HEK293 (cell line): ENCODE data around the gene SUPT4H1.

Source experiments
- CTCF ChIA-PET: fragments of 350-600 bp; formaldehyde crosslinking; extraction: SDS; loops from one replicate; lab custom pipeline; 2021; ENCODE audit warnings: antibody characterized with exemption; lab: Yijun Ruan, JAX
- POLR2A ChIA-PET: fragments of 300-600 bp; formaldehyde crosslinking; extraction: SDS; loops from one replicate; lab custom pipeline; 2020; ENCODE audit warnings: antibody characterized with exemption, inconsistent platforms; lab: Yijun Ruan, JAX
- H3K27ac ChIP-seq: fragments of 200-500 bp; sonication (Bioruptor generic); 2 replicates; pipeline ENCODE4 v1.5.1; 2014; ENCODE audit warnings: low read depth, low read length, control low read depth, inconsistent platforms; ENCODE audit errors: extremely low read depth
- H3K36me3 ChIP-seq, 2 experiments: fragments of 200-500 bp in 1 of 2; sonication (Bioruptor generic) in 1 of 2; 1 replicate in 1 of 2; 2 replicates in 1 of 2; pipeline ENCODE4 v1.5.1; 2014 to 2017; ENCODE audit warnings: inconsistent platforms in 2 of 2, low read length in 2 of 2; ENCODE audit not compliant: control insufficient read depth in 2 of 2, insufficient read depth in 1 of 2
- H3K4me1 ChIP-seq: fragments of 200-500 bp; sonication (Bioruptor generic); 2 replicates; pipeline ENCODE4 v1.5.1; 2014; ENCODE audit warnings: mild to moderate bottlenecking, low read length, inconsistent platforms; ENCODE audit not compliant: control insufficient read depth, insufficient read depth
- H3K4me3 ChIP-seq: 2 replicates; pipeline ENCODE4 v1.5.1; 2011; ENCODE audit warnings: low read depth, mild to moderate bottlenecking, control low read depth, low read length, moderate library complexity
- H3K9me3 ChIP-seq: fragments of 200-500 bp; sonication (Bioruptor generic); 2 replicates; pipeline ENCODE4 v1.5.1; 2014; ENCODE audit warnings: low read depth, low read length, inconsistent platforms; ENCODE audit not compliant: control insufficient read depth, insufficient read depth
- EGR2 ChIP-seq: fragments of 450-650 bp; formaldehyde crosslinking; IDR thresholded peaks from 2 replicates; pipeline ENCODE4 v1.5.1; 2016; ENCODE audit warnings: low read depth, missing biosample characterization, missing genetic modification characterization
- HOXD13 ChIP-seq: sonication (generic); formaldehyde crosslinking; IDR thresholded peaks from 2 replicates; pipeline ENCODE4 v1.8.0; 2022; ENCODE audit warnings: missing genetic modification reagents, borderline replicate concordance
- MZF1 ChIP-seq: fragments of 450-650 bp; formaldehyde crosslinking; IDR thresholded peaks from 2 replicates; pipeline ENCODE4 v1.5.1; 2017; ENCODE audit warnings: missing biosample characterization, missing genetic modification characterization, borderline replicate concordance
- OSR2 ChIP-seq: fragments of 450-650 bp; formaldehyde crosslinking; IDR thresholded peaks from 2 replicates; pipeline ENCODE4 v1.5.1; 2016; ENCODE audit warnings: missing biosample characterization, missing genetic modification characterization
- PRDM6 ChIP-seq: fragments of 450-650 bp; formaldehyde crosslinking; IDR thresholded peaks from 2 replicates; pipeline ENCODE4 v1.5.1; 2017; ENCODE audit warnings: missing biosample characterization, missing genetic modification characterization
- SP7 ChIP-seq: fragments of 450-650 bp; formaldehyde crosslinking; IDR thresholded peaks from 2 replicates; pipeline ENCODE4 v1.5.1; 2016; ENCODE audit warnings: missing biosample characterization, missing genetic modification characterization
- TRIM28 ChIP-seq: IDR thresholded peaks from 2 replicates; pipeline ENCODE4 v1.6.1; 2011; ENCODE audit warnings: low read length, control low read depth, borderline replicate concordance
- ZBTB17 ChIP-seq: fragments of 450-650 bp; formaldehyde crosslinking; IDR thresholded peaks from 2 replicates; pipeline ENCODE4 v1.5.1; 2016; ENCODE audit warnings: missing biosample characterization, missing genetic modification characterization
- ZFHX2 ChIP-seq: fragments of 450-650 bp; formaldehyde crosslinking; conservative IDR thresholded peaks from 2 replicates; pipeline ENCODE4 v1.5.1; 2016; ENCODE audit warnings: missing biosample characterization, missing genetic modification characterization
- ZFP41 ChIP-seq: fragments of 450-650 bp; formaldehyde crosslinking; IDR thresholded peaks from 2 replicates; pipeline ENCODE4 v1.5.1; 2016; ENCODE audit warnings: missing biosample characterization, missing genetic modification characterization, borderline replicate concordance
- ZFP69B ChIP-seq: fragments of 450-650 bp; formaldehyde crosslinking; IDR thresholded peaks from 2 replicates; pipeline ENCODE4 v1.5.1; 2016; ENCODE audit warnings: missing biosample characterization, missing genetic modification characterization
- ZNF112 ChIP-seq: fragments of 450-650 bp; formaldehyde crosslinking; IDR thresholded peaks from 2 replicates; pipeline ENCODE4 v1.5.0; 2017; ENCODE audit warnings: missing biosample characterization, missing genetic modification characterization
- ZNF146 ChIP-seq: fragments of 450-650 bp; formaldehyde crosslinking; IDR thresholded peaks from 2 replicates; pipeline ENCODE4 v1.5.1; 2016; ENCODE audit warnings: missing biosample characterization, missing genetic modification characterization
- ZNF266 ChIP-seq: fragments of 450-650 bp; formaldehyde crosslinking; IDR thresholded peaks from 2 replicates; pipeline ENCODE4 v1.5.1; 2016; ENCODE audit warnings: missing biosample characterization, missing genetic modification characterization, low read depth
- ZNF335 ChIP-seq: fragments of 450-650 bp; formaldehyde crosslinking; conservative IDR thresholded peaks from 2 replicates; pipeline ENCODE4 v1.5.1; 2016; ENCODE audit warnings: missing biosample characterization, missing genetic modification characterization
- ZNF416 ChIP-seq: fragments of 450-650 bp; formaldehyde crosslinking; IDR thresholded peaks from 2 replicates; pipeline ENCODE4 v1.5.1; 2016; ENCODE audit warnings: missing biosample characterization, missing genetic modification characterization
- ZNF585B ChIP-seq: fragments of 450-650 bp; formaldehyde crosslinking; IDR thresholded peaks from 2 replicates; pipeline ENCODE4 v1.5.1; 2016; ENCODE audit warnings: missing biosample characterization, missing genetic modification characterization
- ZNF701 ChIP-seq: fragments of 450-650 bp; formaldehyde crosslinking; IDR thresholded peaks from 2 replicates; pipeline ENCODE4 v1.5.1; 2016; ENCODE audit warnings: missing biosample characterization, missing genetic modification characterization
- ZNF777 ChIP-seq: fragments of 450-650 bp; formaldehyde crosslinking; IDR thresholded peaks from 2 replicates; pipeline ENCODE4 v1.5.1; 2017; ENCODE audit warnings: missing biosample characterization, missing genetic modification characterization, borderline replicate concordance
- ZSCAN16 ChIP-seq: fragments of 450-650 bp; formaldehyde crosslinking; IDR thresholded peaks from 2 replicates; pipeline ENCODE4 v1.5.1; 2016; ENCODE audit warnings: missing biosample characterization, missing genetic modification characterization
- TF ChIP-seq, protein P1 (sequence below): fragments of 450-650 bp; formaldehyde crosslinking; IDR thresholded peaks from 2 replicates; pipeline ENCODE4 v1.5.1; 2016; ENCODE audit warnings: missing biosample characterization, missing genetic modification characterization
- TF ChIP-seq, protein P2 (sequence below): fragments of 450-650 bp; formaldehyde crosslinking; IDR thresholded peaks from 2 replicates; pipeline ENCODE4 v1.5.1; 2016; ENCODE audit warnings: missing biosample characterization, missing genetic modification characterization, low read depth
- TF ChIP-seq, protein P3 (sequence below): fragments of 450-650 bp; formaldehyde crosslinking; IDR thresholded peaks from 2 replicates; pipeline ENCODE4 v1.5.1; 2016; ENCODE audit warnings: missing biosample characterization, missing genetic modification characterization
- TF ChIP-seq, protein P4 (sequence below): fragments of 450-650 bp; formaldehyde crosslinking; conservative IDR thresholded peaks from 2 replicates; pipeline ENCODE4 v1.5.1; 2016; ENCODE audit warnings: low read depth, missing biosample characterization, missing genetic modification characterization
- TF ChIP-seq, protein P5 (sequence below): fragments of 450-650 bp; formaldehyde crosslinking; IDR thresholded peaks from 2 replicates; pipeline ENCODE4 v1.5.1; 2017; ENCODE audit warnings: missing biosample characterization, missing genetic modification characterization

The SUPT4H1 gene

DNA sequence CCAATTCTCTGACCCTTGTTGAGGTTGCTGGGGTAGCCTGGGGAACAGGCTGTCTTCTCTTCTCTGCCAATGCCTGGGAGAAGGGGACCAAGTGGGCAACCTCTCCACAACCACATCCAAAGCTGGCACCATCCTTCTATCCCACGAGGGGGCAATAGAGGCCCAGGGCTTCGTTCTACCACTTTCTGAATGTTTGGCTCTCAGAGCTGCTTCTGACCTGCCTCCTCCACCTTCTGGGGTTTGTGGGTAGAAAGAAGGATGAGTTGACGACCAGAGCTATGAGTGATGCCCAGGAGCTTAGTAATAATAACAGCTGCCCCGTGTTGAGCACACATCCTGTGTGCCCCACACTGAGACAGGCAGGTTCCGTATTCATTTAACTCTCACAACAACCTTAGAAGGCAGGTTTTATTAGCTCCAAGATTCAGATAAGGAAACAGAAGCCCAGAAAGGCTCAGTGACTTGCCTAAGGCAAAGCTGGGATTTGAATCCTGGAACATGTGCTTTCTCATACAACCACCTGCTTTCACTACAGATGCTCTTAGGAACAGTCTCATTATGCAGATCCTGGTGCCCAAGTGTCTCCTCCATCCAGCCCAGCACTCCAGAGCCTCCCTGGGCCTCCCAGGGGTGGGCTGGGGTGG lies 34.5 kb downstream of the SUPT4H1 start:
- Histone ChIP-seq H3K27ac (peak overlapping the region; percentile 43; the same call in 1 of the 2 replicates), H3K4me3 (no peak overlapping the region), H3K9me3 (no peaks in the 10 kb centered on the region), H3K36me3 (no peaks in the 10 kb centered on the region), H3K4me1 (peaks cover 9% of the 10 kb centered on the region)
- CTCF ChIA-PET, result interaction anchor here (0.5 to 8.0 kb wide), 63 partner anchors 8 to 1197 kb away, joined by 3 to 189 read pairs (median 5); partner anchors contain the start of genes MTMR4, RNF43 and SUPT4H1
- POLR2A ChIA-PET, result interaction anchor here (0.5 to 1.7 kb wide), 8 partner anchors 9 to 132 kb away, joined by 3 to 29 read pairs (median 6); partner anchors contain the start of genes RNF43 and SUPT4H1
- TF ChIP-seq ZNF701 (tag by site-specific recombination) (no peak), ZNF112 (tag by site-specific recombination) (no peak), ZBTB17 (tag by site-specific recombination) (peak; percentile 78), TRIM28 (peak; percentile 72; the same call in 1 of the 2 replicates), HOXD13 (CRISPR knock-in tag) (no peak), ZNF416 (tag by site-specific recombination) (no peak), SP7 (0 out of 2 replicates have a peak, but pooled peaks have one; percentile 16), ZNF777 (tag by site-specific recombination) (no peak), EGR2 (tag by site-specific recombination) (0 out of 2 replicates have a peak, but pooled peaks have one; percentile 26), ZNF146 (tag by site-specific recombination) (no peak), MZF1 (no peak), PRDM6 (tag by site-specific recombination) (no peak), ZFP69B (tag by site-specific recombination) (no peak), ZNF585B (tag by site-specific recombination) (no peak), ZNF335 (tag by site-specific recombination) (peak; percentile 30; the same call in 1 of the 2 replicates), OSR2 (tag by site-specific recombination) (peak; percentile 74), ZNF266 (no peak), ZSCAN16 (tag by site-specific recombination) (no peak), ZFHX2 (tag by site-specific recombination) (0 out of 2 replicates have a peak, but pooled peaks have one; percentile 26), ZFP41 (tag by site-specific recombination) (no peak)
- TF ChIP-seq, protein P1, sequence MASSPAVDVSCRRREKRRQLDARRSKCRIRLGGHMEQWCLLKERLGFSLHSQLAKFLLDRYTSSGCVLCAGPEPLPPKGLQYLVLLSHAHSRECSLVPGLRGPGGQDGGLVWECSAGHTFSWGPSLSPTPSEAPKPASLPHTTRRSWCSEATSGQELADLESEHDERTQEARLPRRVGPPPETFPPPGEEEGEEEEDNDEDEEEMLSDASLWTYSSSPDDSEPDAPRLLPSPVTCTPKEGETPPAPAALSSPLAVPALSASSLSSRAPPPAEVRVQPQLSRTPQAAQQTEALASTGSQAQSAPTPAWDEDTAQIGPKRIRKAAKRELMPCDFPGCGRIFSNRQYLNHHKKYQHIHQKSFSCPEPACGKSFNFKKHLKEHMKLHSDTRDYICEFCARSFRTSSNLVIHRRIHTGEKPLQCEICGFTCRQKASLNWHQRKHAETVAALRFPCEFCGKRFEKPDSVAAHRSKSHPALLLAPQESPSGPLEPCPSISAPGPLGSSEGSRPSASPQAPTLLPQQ (tag by site-specific recombination), result 0 out of 2 replicates have a peak, but pooled peaks have one; percentile 18
- TF ChIP-seq, protein P2, sequence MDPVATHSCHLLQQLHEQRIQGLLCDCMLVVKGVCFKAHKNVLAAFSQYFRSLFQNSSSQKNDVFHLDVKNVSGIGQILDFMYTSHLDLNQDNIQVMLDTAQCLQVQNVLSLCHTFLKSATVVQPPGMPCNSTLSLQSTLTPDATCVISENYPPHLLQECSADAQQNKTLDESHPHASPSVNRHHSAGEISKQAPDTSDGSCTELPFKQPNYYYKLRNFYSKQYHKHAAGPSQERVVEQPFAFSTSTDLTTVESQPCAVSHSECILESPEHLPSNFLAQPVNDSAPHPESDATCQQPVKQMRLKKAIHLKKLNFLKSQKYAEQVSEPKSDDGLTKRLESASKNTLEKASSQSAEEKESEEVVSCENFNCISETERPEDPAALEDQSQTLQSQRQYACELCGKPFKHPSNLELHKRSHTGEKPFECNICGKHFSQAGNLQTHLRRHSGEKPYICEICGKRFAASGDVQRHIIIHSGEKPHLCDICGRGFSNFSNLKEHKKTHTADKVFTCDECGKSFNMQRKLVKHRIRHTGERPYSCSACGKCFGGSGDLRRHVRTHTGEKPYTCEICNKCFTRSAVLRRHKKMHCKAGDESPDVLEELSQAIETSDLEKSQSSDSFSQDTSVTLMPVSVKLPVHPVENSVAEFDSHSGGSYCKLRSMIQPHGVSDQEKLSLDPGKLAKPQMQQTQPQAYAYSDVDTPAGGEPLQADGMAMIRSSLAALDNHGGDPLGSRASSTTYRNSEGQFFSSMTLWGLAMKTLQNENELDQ, result no peak
- TF ChIP-seq, protein P3, sequence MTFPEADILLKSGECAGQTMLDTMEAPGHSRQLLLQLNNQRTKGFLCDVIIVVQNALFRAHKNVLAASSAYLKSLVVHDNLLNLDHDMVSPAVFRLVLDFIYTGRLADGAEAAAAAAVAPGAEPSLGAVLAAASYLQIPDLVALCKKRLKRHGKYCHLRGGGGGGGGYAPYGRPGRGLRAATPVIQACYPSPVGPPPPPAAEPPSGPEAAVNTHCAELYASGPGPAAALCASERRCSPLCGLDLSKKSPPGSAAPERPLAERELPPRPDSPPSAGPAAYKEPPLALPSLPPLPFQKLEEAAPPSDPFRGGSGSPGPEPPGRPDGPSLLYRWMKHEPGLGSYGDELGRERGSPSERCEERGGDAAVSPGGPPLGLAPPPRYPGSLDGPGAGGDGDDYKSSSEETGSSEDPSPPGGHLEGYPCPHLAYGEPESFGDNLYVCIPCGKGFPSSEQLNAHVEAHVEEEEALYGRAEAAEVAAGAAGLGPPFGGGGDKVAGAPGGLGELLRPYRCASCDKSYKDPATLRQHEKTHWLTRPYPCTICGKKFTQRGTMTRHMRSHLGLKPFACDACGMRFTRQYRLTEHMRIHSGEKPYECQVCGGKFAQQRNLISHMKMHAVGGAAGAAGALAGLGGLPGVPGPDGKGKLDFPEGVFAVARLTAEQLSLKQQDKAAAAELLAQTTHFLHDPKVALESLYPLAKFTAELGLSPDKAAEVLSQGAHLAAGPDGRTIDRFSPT (tag by site-specific recombination), result 0 out of 2 replicates have a peak, but pooled peaks have one; percentile 23
- TF ChIP-seq, protein P4, sequence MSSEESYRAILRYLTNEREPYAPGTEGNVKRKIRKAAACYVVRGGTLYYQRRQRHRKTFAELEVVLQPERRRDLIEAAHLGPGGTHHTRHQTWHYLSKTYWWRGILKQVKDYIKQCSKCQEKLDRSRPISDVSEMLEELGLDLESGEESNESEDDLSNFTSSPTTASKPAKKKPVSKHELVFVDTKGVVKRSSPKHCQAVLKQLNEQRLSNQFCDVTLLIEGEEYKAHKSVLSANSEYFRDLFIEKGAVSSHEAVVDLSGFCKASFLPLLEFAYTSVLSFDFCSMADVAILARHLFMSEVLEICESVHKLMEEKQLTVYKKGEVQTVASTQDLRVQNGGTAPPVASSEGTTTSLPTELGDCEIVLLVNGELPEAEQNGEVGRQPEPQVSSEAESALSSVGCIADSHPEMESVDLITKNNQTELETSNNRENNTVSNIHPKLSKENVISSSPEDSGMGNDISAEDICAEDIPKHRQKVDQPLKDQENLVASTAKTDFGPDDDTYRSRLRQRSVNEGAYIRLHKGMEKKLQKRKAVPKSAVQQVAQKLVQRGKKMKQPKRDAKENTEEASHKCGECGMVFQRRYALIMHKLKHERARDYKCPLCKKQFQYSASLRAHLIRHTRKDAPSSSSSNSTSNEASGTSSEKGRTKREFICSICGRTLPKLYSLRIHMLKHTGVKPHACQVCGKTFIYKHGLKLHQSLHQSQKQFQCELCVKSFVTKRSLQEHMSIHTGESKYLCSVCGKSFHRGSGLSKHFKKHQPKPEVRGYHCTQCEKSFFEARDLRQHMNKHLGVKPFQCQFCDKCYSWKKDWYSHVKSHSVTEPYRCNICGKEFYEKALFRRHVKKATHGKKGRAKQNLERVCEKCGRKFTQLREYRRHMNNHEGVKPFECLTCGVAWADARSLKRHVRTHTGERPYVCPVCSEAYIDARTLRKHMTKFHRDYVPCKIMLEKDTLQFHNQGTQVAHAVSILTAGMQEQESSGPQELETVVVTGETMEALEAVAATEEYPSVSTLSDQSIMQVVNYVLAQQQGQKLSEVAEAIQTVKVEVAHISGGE (tag by site-specific recombination), result no peak
- TF ChIP-seq, protein P5, sequence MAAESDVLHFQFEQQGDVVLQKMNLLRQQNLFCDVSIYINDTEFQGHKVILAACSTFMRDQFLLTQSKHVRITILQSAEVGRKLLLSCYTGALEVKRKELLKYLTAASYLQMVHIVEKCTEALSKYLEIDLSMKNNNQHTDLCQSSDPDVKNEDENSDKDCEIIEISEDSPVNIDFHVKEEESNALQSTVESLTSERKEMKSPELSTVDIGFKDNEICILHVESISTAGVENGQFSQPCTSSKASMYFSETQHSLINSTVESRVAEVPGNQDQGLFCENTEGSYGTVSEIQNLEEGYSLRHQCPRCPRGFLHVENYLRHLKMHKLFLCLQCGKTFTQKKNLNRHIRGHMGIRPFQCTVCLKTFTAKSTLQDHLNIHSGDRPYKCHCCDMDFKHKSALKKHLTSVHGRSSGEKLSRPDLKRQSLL (tag by site-specific recombination), result no peak
